ENCODE measurements around the gene ASB13.

Gene ASB13

GRCh38 chr10:5666008-5666840, at the start of gene ASB13:
Gene ASB13 (minus strand): TSS chr10:5666595. CDS start chr10:5666551, 44 bp downstream.
- DNase-seq (ENCODE audit: low read depth) = no peak
- H3K4me3 ChIP-seq (ENCODE audit: low read depth, low read length) = peak within 1 kb of the TSS; percentile 73
- in situ Hi-C loops (cut with HindIII; ENCODE audit: low sequenced_read_pairs) = no loop called here
- TF ChIP-seq CTCF (IDR thresholded peaks at IDR 0.05; ENCODE audit: low read depth, low read length, missing control alignments) = no peak

GRCh38 chr10:5711642-5712041, 45.2 kb upstream of the ASB13 start:
- no peak for DNase-seq (ENCODE audit: low read depth)
- in situ Hi-C loops (cut with HindIII; ENCODE audit: low sequenced_read_pairs) = no loop called here
- no peak overlapping the region for H3K4me3 ChIP-seq (ENCODE audit: low read depth, low read length)
- TF ChIP-seq CTCF (IDR thresholded peaks at IDR 0.05; ENCODE audit: low read depth, low read length, missing control alignments) = no peak

- DNase-seq (ENCODE audit: low read depth) = no peak
- no peak for TF ChIP-seq CTCF (IDR thresholded peaks at IDR 0.05; ENCODE audit: low read depth, low read length, missing control alignments)
- in situ Hi-C loops (cut with HindIII; ENCODE audit: low sequenced_read_pairs) = no loop called here
- no peak overlapping the region for H3K4me3 ChIP-seq (ENCODE audit: low read depth, low read length)
Observed at GRCh38 chr10:5710859-5711258, 44.5 kb upstream of the ASB13 start.

GRCh38 chr10:5709865-5710264, 43.5 kb upstream of the ASB13 start:
- no peak for DNase-seq (ENCODE audit: low read depth)
- TF ChIP-seq CTCF (IDR thresholded peaks at IDR 0.05; ENCODE audit: low read depth, low read length, missing control alignments) = no peak
- H3K4me3 ChIP-seq (ENCODE audit: low read depth, low read length) = no peak overlapping the region
- in situ Hi-C loops (cut with HindIII; ENCODE audit: low sequenced_read_pairs) = no loop called here

- TF ChIP-seq CTCF (IDR thresholded peaks at IDR 0.05; ENCODE audit: low read depth, low read length, missing control alignments) = no peak
- in situ Hi-C loops (cut with HindIII; ENCODE audit: low sequenced_read_pairs) = no loop called here
- no peak for DNase-seq (ENCODE audit: low read depth)
Observed at GRCh38 chr10:5708356-5708755, 42.0 kb upstream of the ASB13 start.

GRCh38 chr10:5698062-5698461, 31.7 kb upstream of the ASB13 start:
- in situ Hi-C loops (cut with HindIII; ENCODE audit: low sequenced_read_pairs) = no loop called here
- H3K4me3 ChIP-seq (ENCODE audit: low read depth, low read length) = no peak overlapping the region
- TF ChIP-seq CTCF (IDR thresholded peaks at IDR 0.05; ENCODE audit: low read depth, low read length, missing control alignments) = no peak
- no peak for DNase-seq (ENCODE audit: low read depth)

More at GRCh38 chr10:5708356-5708755, 42.0 kb upstream of the ASB13 start:
- H3K4me3 ChIP-seq (ENCODE audit: low read depth, low read length) = no peak overlapping the region
